Measurements from ENCODE around the gene ZC3H12A. TPM values are rescaled to one million over a fixed set of nuclear protein-coding genes. Genes with fewer than 3 reads are reported as not detected.

The ZC3H12A gene
- total and polyA plus RNA-seq, 2 of the 8 experiments (the other 6 are each of a cell fraction or from before 2014, with no cell fraction given) = 7.4 to 10.0 TPM

GRCh38 chr1:37482796-37483744, 8.7 kb downstream of the ZC3H12A start (continued):
- TF ChIP-seq CHD7 (IDR thresholded peaks at IDR 0.05; ENCODE audit: insufficient replicate concordance, low read length) (no peak), JUN (IDR thresholded peaks at IDR 0.05; ENCODE audit: low read depth, low read length) (no peak), GABPA (IDR thresholded peaks at IDR 0.05; ENCODE audit: borderline replicate concordance, insufficient read depth, low read length) (no peak), CTBP2 (IDR thresholded peaks at IDR 0.05; ENCODE audit: borderline replicate concordance, insufficient read depth, insufficient read length, low read length) (no peak), TBP (IDR thresholded peaks at IDR 0.05; ENCODE audit: low read depth, low read length) (no peak), SIRT6 (IDR thresholded peaks at IDR 0.05; ENCODE audit: low read length) (no peak), HDAC6 (IDR thresholded peaks at IDR 0.05; ENCODE audit: low read depth, low read length) (no peak), BCL11A (IDR thresholded peaks at IDR 0.05; ENCODE audit: low read depth in 2 of 2, low read length in 2 of 2) (no peak), FOSL1 (IDR thresholded peaks at IDR 0.05; ENCODE audit: insufficient read depth, low read depth, low read length) (no peak)

Measured in H1 (cell line).